Left renal pelvis (tissue), 4 donors: ENCODE measurements around the gene NUDT16L1. TPM values are rescaled to one million over a fixed set of nuclear protein-coding genes. Genes with fewer than 3 reads are reported as not detected.
"Not testable (repeated sequence)": the region's sequence is repeated elsewhere in the genome, so short reads cannot be mapped to it uniquely, and the experiment has no call there.

ENCODE experiments used
- DNase-seq, 4 donors: peaks; one replicate each; pipeline ENCODE4 v3.0.0-alpha.2; 2013; ENCODE audit warnings: low read depth in 4 of 4, low spot score in 3 of 4
- polyA plus RNA-seq, 4 donors: library from polyadenylated mRNA; unstranded; fragments of 120-200 nt; gene quantifications; one replicate each; pipeline ENCODE4 v1.2.1, GENCODE V29; 2013; ENCODE audit not compliant: insufficient read length in 4 of 4

The NUDT16L1 gene
- polyA plus RNA-seq, 4 donors = 27.0 to 54.6 (median 35.6) TPM

DNA sequence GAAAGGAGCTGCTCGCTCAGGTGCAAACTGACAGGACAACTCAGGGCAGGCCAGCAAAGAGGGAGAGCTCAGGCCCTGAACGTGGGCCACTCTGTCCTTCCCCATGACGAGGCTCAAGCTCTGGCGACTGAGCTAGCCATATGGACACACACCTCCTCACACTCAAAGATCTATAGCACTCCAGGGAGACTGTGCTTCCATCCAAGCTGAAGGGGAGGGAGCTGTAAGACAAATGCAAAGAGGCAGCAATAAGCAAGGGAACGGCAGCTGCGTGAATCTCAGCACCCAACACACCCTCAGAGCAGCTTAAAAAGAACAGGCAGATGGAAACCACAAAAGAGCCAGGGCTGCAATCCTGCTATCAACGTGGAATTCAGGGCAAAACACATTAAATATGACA is 13.5 kb downstream of the NUDT16L1 start:
- DNase-seq = no peak

GRCh38 chr16:4709481-4709880 is 16.1 kb downstream of the NUDT16L1 start:
- no peak for DNase-seq

DNA sequence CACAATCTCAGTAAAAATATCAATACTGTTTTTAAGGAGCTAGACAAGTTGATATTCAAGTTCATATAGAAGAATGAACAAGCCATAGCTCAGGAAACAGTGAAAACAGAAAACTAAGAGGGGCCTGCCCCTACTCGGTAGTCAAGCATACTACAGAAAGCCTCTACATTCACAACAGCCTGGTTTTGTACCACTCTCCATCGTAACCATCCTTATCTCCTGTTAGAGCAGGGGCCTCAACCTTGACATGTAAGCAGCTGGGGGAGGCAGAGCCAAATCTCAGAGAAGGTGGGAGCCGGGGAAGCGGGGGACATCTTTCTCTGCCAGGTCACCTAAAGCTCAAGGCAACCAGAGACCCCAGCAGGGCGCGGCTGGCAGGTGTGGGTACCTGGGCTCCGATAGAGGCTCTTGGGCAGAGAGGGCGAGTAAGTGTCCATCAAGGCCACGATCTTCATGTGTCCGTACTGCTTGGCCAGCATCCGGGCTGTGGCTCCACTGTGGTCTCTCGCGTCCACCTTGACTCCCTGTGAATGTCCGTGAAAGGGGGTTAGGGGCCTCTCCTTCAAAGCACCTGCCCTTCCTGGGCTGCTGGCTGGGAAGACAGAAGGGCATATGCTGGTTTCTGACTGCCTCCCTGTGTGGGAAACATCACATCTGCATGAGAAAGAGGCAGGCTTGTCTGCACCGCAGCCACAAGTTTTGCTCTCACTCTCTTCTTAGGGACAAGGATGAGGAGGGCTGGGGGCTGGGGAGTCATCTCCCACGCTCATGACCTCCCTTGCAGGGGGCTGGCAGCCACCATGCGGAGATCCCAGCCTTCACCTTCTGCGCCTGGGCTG is 20.5 kb downstream of the NUDT16L1 start:
- no peak for DNase-seq

GRCh38 chr16:4714996-4715395 is 21.6 kb downstream of the NUDT16L1 start:
- no peak for DNase-seq

DNA sequence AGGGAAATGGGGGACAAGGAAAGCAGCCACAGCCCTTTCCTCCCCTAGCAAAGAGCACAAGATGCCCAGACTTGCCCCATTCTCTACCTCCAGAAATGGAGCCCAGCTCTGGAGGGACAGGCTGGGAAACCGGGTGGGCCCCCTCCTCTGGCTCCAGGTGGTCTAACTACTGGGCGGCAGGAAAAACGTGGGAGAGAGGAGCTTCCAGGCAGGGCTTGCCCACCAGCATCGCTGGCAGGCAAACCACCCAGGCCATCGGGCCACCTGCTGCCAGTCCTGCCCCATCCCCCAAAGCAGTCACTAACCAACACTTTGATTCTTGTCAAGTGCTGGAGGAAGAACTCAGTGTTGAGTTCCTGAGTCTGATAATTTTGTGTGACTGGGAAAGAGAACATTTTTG is 25.1 kb downstream of the NUDT16L1 start:
- no peak for DNase-seq

DNA sequence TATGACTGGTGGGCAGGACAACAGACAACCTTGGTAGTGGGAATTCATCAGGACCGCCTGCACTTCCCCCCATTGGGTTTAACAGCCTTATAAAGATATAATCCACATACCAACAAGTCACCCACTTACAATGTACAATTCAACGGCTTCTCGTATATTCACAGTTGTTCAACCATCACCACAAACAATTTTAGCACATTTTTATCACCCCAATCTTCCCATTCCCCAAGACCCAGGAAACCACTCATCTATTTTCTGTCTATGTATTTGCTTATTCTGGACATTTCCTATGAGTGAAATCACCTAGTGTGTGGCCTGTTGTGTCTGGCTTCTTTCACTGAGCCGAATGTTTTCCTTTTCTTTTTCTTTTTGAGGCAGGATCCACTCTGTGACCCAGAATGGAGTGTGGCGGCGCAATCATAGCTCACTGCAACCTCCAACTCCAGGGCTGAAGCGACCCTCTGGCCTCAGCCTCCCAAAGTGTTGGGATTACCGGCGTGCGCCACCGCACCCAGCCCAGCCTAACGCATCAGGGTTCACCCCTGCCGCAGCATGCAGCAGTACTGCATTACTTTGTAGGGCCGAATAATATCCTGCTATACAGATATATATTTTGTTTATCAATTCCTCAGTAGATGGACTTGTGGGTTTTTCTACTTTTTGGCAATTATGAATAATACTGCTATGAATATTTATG is 29.9 kb downstream of the NUDT16L1 start:
- no peak for DNase-seq

GRCh38 chr16:4724661-4725270 is 31.4 kb downstream of the NUDT16L1 start:
- DNase-seq = no peak

- no peak for DNase-seq
These were observed 33.3 kb downstream of the NUDT16L1 start for GRCh38 chr16:4726616-4727015.

- DNase-seq = no peak
These were observed 35.3 kb downstream of the NUDT16L1 start for GRCh38 chr16:4728676-4729075.

GRCh38 chr16:4729876-4730275 is 36.5 kb downstream of the NUDT16L1 start:
- no peak for DNase-seq

DNA sequence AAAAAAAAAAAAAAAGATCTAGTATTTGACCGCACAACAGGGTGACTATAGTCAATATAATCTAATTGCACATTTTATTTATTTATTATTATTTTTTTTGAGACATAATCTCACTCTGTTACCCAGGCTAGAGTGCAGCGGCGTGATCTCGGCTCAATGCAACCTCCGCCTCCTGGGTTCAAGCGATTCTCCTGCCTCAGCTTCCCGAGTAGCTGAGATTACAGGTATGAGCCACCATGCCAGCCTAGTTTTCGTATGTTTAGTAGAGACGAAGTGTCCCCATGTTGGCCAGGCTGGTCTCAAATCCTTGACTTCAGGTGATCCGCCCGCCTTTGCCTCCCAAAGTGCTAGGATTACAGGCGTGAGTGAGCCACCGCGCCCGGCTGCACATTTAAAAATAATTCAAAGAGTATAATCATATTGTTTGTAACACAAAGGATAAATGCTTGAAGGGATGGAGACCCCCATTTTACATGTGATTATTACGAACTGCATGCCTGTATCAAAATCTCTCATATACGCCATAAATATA is 39.9 kb downstream of the NUDT16L1 start:
- no peak for DNase-seq

GRCh38 chr16:4733747-4734062 is 40.3 kb downstream of the NUDT16L1 start:
- DNase-seq = no peak

DNA sequence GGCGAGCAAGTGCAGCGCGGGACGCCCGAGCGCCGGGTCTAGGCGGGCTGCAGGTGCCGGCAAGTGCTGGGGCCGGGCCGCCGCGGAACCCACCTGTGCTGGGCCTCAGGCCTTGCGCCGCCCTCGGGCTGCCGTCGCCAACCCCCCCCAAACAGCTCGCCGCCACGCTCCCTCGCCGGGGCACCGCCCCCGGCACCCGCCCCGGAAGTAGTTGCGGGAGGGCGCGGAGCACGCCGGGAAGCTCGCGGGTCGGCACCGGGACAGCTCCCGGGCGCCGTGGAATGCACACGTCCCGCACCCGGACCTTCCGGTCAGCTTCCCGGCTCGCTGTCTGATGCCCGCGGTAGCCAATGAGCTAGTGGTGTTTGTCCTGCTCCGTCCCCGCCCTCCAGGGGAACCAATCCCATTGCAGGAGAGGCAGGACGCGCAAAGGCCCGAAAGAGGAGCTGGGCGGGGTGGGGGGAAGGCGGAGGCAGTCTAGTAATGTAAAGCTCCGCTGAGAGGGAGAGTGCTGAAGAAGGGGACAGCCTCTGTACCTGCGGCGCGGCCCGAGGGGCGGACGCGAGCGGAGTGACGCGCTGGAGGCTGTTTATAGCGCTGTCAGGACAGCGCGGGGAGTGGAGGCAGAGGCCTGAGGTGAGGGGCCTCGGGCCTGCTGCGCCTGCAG is 40.8 kb downstream of the NUDT16L1 start, which contains the start of the genes ANKS3 and DNAAF8:
Gene ANKS3 (minus strand): TSS at position 209 of the 667 bp plus-strand sequence. CDS start 4,122 bp downstream, outside the sequence.
Gene DNAAF8 (plus strand): TSS at position 475 of the 667 bp plus-strand sequence. CDS start 1,978 bp downstream, outside the sequence.
- peak; percentile 82 to 92 (median 87) for DNase-seq

DNA sequence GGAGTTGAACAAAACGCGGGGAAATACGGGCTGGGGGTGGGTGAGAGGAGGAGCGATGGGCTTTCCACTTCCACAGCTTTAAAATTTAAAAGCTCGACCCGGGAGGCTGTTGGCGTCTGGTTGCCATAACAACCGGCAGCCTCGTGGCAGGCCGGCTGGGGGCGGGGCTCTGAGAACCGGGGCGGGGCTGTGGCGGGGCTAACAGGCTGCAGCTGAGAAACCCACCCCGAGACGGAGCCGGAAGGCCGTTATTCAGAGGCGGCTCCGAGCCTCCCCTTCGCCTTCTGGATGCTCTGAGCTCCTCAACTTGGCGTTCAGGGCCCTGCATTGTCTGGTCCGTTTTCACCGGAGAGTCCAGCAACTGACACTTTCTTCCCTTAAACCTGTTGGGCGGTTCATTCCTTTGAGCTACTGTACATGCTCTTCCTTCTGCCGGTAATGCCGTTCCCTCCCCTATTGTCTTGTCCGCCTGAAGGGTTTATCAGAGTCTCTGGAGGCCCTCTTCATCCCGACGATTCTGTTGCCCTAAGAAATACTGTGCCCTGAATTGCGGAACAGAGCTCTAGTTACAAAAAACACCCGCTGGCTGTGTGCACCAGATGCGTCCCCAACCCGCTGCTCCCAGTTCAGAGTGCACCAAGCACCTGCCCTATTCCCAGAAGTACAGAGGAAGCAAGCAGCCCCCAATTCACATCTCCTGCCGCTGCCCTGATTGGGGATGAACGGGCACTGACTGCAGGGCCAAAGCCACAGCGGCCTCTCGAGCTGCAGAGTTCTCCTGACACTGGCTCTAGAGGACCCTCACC is 41.6 kb downstream of the NUDT16L1 start:
- DNase-seq = peak; percentile 62 to 75 (median 70)

DNA sequence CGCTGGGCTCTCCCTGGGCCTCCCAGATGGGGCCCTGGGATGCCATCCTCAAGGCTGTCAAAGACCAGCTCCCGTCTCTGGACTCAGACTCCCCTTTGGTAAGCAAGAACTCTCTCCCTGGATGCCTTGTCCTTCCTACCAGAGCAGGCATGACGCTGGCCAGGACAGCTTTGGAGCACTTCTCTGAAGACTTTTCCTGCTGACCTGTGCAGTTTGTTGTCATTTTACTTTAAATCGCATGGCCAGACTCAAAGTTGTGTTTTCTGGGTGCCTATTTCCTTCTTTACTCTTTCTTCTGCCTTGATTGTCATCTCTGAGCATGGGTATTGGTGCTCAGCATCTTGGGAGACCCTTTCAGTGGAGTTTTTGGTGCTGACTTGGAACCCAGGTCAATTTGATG is 43.2 kb downstream of the NUDT16L1 start:
- DNase-seq = no peak

DNA sequence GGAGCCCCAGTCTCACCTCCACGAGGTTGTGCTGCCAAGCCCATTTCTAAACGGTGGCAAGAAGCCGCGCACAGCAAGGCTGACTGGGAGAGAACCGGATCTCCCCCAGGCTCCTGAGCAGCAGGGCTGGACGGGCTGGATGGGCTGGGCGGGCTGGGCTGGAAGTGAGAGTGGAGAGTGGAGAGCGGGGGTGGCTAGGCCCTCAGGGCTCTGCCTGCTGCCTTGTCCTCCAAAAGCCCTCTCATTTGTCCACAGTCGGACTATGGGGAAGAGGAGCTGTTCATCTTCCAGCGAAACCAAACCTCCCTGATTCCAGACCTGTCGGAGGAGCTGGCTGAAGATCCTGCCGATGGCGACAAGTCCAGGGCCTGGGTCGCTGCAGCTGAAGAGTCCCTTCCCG is 44.2 kb downstream of the NUDT16L1 start:
- no peak for DNase-seq

- DNase-seq = not testable (repeated sequence)
These were observed 45.0 kb downstream of the NUDT16L1 start for GRCh38 chr16:4738370-4738769.

- no peak for DNase-seq
These were observed 50.0 kb downstream of the NUDT16L1 start for GRCh38 chr16:4743226-4743878.

GRCh38 chr16:4744555-4745273 is 51.4 kb downstream of the NUDT16L1 start:
- DNase-seq = no peak
